Measurements from ENCODE around the gene SEZ6L. TPM values are rescaled to one million over a fixed set of nuclear protein-coding genes. Genes with fewer than 3 reads are reported as not detected.

The SEZ6L gene
- total RNA-seq, 1 donor from 2014 or later = 0.18 TPM

DNA sequence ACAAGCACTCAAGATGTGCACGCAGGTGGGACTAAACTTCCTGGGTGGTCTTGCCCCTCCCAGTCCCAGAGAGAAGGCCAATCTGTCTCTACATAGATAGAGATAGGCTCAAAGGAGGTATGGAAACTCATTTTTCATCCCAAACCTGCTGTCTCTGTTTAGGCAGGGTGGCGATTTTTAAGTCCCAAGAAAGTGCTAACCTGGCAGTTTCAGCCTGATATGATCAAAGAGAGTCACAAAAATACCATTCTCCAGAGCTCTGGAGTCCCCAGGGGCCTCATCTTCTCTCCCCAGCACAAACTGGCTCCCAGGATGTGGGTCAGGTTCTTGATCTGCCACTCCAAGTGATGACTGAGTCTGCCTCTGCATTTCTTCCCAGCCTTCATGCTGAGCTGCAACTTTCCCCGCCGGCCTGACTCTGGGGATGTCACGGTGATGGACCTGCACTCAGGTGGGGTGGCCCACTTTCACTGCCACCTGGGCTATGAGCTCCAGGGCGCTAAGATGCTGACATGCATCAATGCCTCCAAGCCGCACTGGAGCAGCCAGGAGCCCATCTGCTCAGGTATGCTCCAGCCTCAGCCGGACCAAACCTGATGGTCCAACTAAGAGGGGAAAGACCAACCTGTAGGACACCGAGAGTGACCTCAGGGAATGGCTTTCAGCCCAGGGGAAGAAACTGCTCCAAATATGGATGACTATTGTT lies 129.5 kb downstream of the SEZ6L start:
- TF ChIP-seq CTCF (IDR thresholded peaks at IDR 0.05; ENCODE audit: unreplicated experiment) = no peak
- H3K36me3 Mint-ChIP-seq = no peaks in the 10 kb centered on the region
- no peak overlapping the region for H3K4me3 Mint-ChIP-seq
- no peak for DNase-seq (ENCODE audit: low spot score in 2 of 2, unreplicated experiment in 2 of 2)
- no peaks in the 10 kb centered on the region for H3K4me1 Mint-ChIP-seq
- no peaks in the 10 kb centered on the region for H3K9me3 Mint-ChIP-seq
- no peak overlapping the region for H3K27ac Mint-ChIP-seq
- peaks cover 63% of the 10 kb centered on the region for H3K27me3 Mint-ChIP-seq (ENCODE audit: low read depth)

- H3K9me3 Mint-ChIP-seq = no peaks in the 10 kb centered on the region
- no peak for TF ChIP-seq CTCF (IDR thresholded peaks at IDR 0.05; ENCODE audit: unreplicated experiment)
- no peak for DNase-seq (ENCODE audit: low spot score in 2 of 2, unreplicated experiment in 2 of 2)
- no peak overlapping the region for H3K27ac Mint-ChIP-seq
- no peak overlapping the region for H3K4me3 Mint-ChIP-seq
- H3K36me3 Mint-ChIP-seq = no peaks in the 10 kb centered on the region
- no peaks in the 10 kb centered on the region for H3K4me1 Mint-ChIP-seq
- peaks cover 59% of the 10 kb centered on the region for H3K27me3 Mint-ChIP-seq (ENCODE audit: low read depth)
These were observed 133.5 kb downstream of the SEZ6L start for GRCh38 chr22:26302726-26303125.

- Mint-ChIP-seq H3K9me3 (no peaks in the 10 kb centered on the region), H3K27ac (no peak overlapping the region), H3K4me3 (no peak overlapping the region), H3K27me3 (ENCODE audit: low read depth) (peaks cover 59% of the 10 kb centered on the region), H3K36me3 (no peaks in the 10 kb centered on the region), H3K4me1 (no peaks in the 10 kb centered on the region)
- no peak for DNase-seq (ENCODE audit: low spot score in 2 of 2, unreplicated experiment in 2 of 2)
- no peak for TF ChIP-seq CTCF (IDR thresholded peaks at IDR 0.05; ENCODE audit: unreplicated experiment)
These were observed 134.2 kb downstream of the SEZ6L start for GRCh38 chr22:26303475-26303874.

- no peak overlapping the region for H3K27ac Mint-ChIP-seq
- H3K4me3 Mint-ChIP-seq = no peak overlapping the region
- H3K36me3 Mint-ChIP-seq = no peaks in the 10 kb centered on the region
- TF ChIP-seq CTCF (IDR thresholded peaks at IDR 0.05; ENCODE audit: unreplicated experiment) = no peak
- peaks cover 58% of the 10 kb centered on the region for H3K27me3 Mint-ChIP-seq (ENCODE audit: low read depth)
- DNase-seq (ENCODE audit: low spot score in 2 of 2, unreplicated experiment in 2 of 2) = no peak
- H3K9me3 Mint-ChIP-seq = no peaks in the 10 kb centered on the region
- H3K4me1 Mint-ChIP-seq = no peaks in the 10 kb centered on the region
These were observed 135.5 kb downstream of the SEZ6L start for GRCh38 chr22:26304730-26305129.

- TF ChIP-seq CTCF (IDR thresholded peaks at IDR 0.05; ENCODE audit: unreplicated experiment) = no peak
- no peaks in the 10 kb centered on the region for H3K36me3 Mint-ChIP-seq
- H3K9me3 Mint-ChIP-seq = no peaks in the 10 kb centered on the region
- H3K4me3 Mint-ChIP-seq = no peak overlapping the region
- no peak for DNase-seq (ENCODE audit: low spot score in 2 of 2, unreplicated experiment in 2 of 2)
- no peak overlapping the region for H3K27ac Mint-ChIP-seq
- H3K4me1 Mint-ChIP-seq = no peaks in the 10 kb centered on the region
- peaks cover 46% of the 10 kb centered on the region for H3K27me3 Mint-ChIP-seq (ENCODE audit: low read depth)
These were observed 139.2 kb downstream of the SEZ6L start for GRCh38 chr22:26308467-26308866.
